ENCODE data around the gene GRWD1. TPM values are rescaled to one million over a fixed set of nuclear protein-coding genes. Genes with fewer than 3 reads are reported as not detected.

Gene GRWD1
- total RNA-seq = 26.1 and 50.7 TPM in 2 replicates

DNA sequence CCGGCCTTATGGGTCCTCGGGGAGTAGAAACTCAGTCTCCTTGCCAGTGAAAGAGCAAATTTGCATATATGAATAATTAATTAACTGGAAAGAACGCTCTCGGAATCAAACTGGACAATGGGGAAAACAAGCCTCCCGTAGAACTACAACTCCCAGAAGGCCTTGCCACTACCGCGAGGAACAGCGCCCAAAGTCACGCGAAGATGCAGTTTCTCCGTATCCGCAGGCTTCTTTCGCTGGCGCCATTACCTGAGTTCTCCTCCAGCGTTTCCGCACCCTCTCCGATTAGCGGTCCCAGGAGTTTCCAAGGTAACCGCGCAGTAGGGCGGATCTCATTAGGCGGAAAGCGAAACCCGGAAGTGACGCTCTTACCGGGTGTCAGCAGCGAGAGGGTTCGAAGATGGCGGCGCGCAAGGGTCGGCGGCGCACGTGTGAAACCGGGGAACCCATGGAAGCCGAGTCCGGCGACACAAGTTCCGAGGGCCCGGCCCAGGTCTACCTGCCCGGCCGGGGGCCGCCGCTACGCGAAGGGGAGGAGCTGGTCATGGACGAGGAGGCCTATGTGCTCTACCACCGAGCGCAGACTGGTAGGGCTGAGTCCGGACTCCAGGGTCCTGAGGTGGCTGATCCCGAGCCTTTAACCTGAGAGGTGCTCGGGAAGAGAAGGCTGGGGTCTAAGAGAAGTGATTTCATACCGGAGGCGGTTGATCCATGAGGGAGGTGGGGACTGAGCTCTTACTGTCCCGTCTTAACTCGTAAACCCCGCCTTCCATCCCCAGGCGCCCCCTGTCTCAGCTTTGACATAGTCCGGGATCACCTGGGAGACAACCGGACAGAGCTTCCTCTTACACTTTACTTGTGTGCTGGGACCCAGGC, at the start of gene GRWD1:
TSS of gene GRWD1 (plus strand) at position 378 of the 876 bp plus-strand sequence. CDS start at position 401, 23 bp downstream.

DNA sequence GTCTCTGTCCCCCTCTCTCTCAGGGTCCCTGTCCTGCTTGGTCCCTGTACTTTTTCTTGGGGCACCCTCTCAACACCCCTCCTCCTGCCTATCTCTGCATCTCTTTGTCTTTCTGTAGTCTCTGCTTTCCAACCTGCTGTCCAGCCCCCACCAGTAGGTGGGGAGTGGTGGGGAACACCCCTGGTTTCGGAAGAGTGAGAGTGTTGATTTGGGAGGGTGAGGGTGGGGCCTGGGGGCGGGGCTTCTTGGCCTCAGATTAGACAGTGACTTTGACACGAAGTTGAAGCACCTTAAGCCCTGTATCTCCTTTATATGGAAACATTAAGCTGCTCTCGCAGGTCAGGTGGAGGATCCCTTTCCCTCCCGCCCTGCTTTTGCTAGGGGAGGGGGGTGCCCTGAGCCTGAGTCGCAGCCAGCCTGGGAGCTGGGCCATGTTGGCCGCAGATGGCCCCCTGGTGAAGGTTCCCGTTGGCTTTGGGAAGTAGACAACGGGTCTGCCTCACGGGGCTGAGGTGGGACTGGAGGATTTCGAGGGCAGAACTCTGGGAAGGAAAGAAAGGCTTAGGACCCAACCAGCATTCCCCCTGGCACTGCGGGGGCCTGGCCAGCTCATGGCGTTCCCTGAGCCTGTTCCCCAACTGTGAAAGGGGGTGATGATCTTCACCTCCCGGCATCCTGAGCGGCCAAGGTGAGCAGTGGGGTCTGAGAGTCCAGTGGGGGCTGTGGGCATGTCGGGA, 9.6 kb downstream of the GRWD1 start, which contains the start of gene KCNJ14:
TSS of gene KCNJ14 (plus strand) at position 404 of the 737 bp plus-strand sequence. CDS start 6,151 bp downstream, outside the sequence.

DNA sequence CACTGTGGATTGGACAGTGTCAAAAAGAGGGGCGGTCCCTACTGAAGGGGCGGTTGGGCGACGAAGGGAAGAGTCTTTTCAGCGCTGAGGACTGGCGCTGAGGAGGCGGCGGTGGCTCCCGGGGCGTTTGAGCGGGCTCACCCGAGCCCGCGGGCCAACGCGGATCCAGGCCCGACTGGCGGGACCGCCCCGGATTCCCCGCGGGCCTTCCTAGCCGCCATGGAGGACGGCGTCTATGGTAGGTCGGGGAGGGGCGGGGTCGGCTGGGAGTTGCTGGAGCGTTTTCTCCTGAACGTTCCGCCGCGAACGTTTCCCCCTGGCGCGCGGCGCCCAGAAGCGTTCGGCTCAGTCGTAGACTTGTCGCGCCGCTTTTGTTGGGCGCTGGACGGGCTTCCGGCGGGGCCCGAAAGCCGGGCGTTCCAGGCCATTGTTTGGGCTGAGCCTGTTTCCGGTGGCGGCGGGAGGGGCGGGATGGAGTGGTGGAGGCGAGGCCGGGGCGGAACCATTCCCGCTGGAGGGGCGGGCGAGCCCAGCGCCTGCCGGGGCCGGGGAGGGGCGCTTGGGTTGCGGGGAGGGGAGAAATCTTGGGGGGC, 23.6 kb downstream of the GRWD1 start, which contains the start of gene CYTH2:
TSS of gene CYTH2 (plus strand) at position 81 of the 593 bp plus-strand sequence. CDS start at position 220, 139 bp downstream.

Other genes with a start within 250 kb of the GRWD1 start
- gene CARD8, start 190.1 kb upstream of the GRWD1 start, total RNA-seq = 11.6 and 14.7 TPM in 2 replicates
- gene ZNF114, start 175.9 kb upstream of the GRWD1 start, total RNA-seq = 0.32 and 0.59 TPM in 2 replicates
- 32.1 and 62.7 TPM in 2 replicates for gene EMP3, start 120.4 kb upstream of the GRWD1 start, total RNA-seq
- gene TMEM143, start 82.0 kb upstream of the GRWD1 start, total RNA-seq = 2.1 and 5.6 TPM in 2 replicates
- not detected in 2 replicates for gene SYNGR4, start 81.6 kb upstream of the GRWD1 start, total RNA-seq
- gene KDELR1, start 54.4 kb upstream of the GRWD1 start, total RNA-seq = 76.6 and 96.8 TPM in 2 replicates
- gene GRIN2D, start 52.3 kb upstream of the GRWD1 start, total RNA-seq = 1.5 and 2.5 TPM in 2 replicates
- 0.59 and 1.5 TPM in 2 replicates for gene KCNJ14, start 9.6 kb downstream of the GRWD1 start, total RNA-seq
- gene CYTH2, start 23.4 kb downstream of the GRWD1 start, total RNA-seq = 33.5 and 37.4 TPM in 2 replicates
- gene LMTK3, start 65.9 kb downstream of the GRWD1 start, total RNA-seq = 1.7 and 2.1 TPM in 2 replicates
- gene SULT2B1, start 106.2 kb downstream of the GRWD1 start, total RNA-seq = not detected in 2 replicates
- gene SPACA4, start 160.8 kb downstream of the GRWD1 start, total RNA-seq = not detected in 2 replicates
- 0.30 and 0.88 TPM in 2 replicates for gene FAM83E, start 169.1 kb downstream of the GRWD1 start, total RNA-seq
- 1,037 and 1,647 TPM in 2 replicates for gene RPL18, start 173.2 kb downstream of the GRWD1 start, total RNA-seq
- gene SPHK2, start 173.5 kb downstream of the GRWD1 start, total RNA-seq = 8.2 and 8.6 TPM in 2 replicates
- 1.2 and 3.3 TPM in 2 replicates for gene DBP, start 191.4 kb downstream of the GRWD1 start, total RNA-seq
- gene CA11, start 200.2 kb downstream of the GRWD1 start, total RNA-seq = 0.18 and 0.30 TPM in 2 replicates
- 0.14 TPM in 1 of 2 replicates, not detected in the other for gene NTN5, start 227.0 kb downstream of the GRWD1 start, total RNA-seq
- not detected in 2 replicates for gene FUT2, start 250.0 kb downstream of the GRWD1 start, total RNA-seq